ENCODE results near the gene HEATR3. TPM values are rescaled to one million over a fixed set of nuclear protein-coding genes. Genes with fewer than 3 reads are reported as not detected.

The HEATR3 gene
- total RNA-seq, 1 experiment from 2014 or later = 28.0 TPM

GRCh38 chr16:50043358-50043757, 22.4 kb upstream of the HEATR3 start:
- no peaks in the 10 kb centered on the region for H3K36me3 Mint-ChIP-seq
- peaks cover 10% of the 10 kb centered on the region for H3K4me1 Mint-ChIP-seq
- peak; percentile 35; the same call in 1 of the 2 replicates for TF ChIP-seq ZNF512 (CRISPR knock-in tag; IDR thresholded peaks at IDR 0.05; ENCODE audit: borderline replicate concordance)
- no peak for TF ChIP-seq EMX1 (CRISPR knock-in tag; IDR thresholded peaks at IDR 0.05)
- no peak for ATAC-seq
- no peak for DNase-seq (ENCODE audit: low spot score)
- H3K9me3 Mint-ChIP-seq = no peaks in the 10 kb centered on the region
- CTCF ChIA-PET = interaction anchor here (1.9 kb wide), 1 partner anchor 18 kb away, joined by 10 read pairs; the partner anchor contains the start of gene CNEP1R1
- no peaks in the 10 kb centered on the region for H3K27me3 Mint-ChIP-seq (ENCODE audit: low read depth)
- H3K27ac Mint-ChIP-seq = no peak overlapping the region
- POLR2A ChIA-PET = no interaction called here
- no peak overlapping the region for H3K4me3 Mint-ChIP-seq

GRCh38 chr16:50045412-50045811, 20.4 kb upstream of the HEATR3 start:
- Mint-ChIP-seq H3K27me3 (ENCODE audit: low read depth) (no peaks in the 10 kb centered on the region), H3K4me3 (no peak overlapping the region), H3K36me3 (no peaks in the 10 kb centered on the region), H3K4me1 (peaks cover 3% of the 10 kb centered on the region; the same call in 1 of the 2 replicates), H3K9me3 (no peaks in the 10 kb centered on the region), H3K27ac (no peak overlapping the region)
- ATAC-seq (no peak), DNase-seq (ENCODE audit: low spot score) (no peak)
- CTCF ChIA-PET = no interaction called here
- POLR2A ChIA-PET = interaction anchor here (0.6 kb wide), 1 partner anchor 488 kb away, joined by 3 read pairs; no protein-coding TSS in a partner anchor
- no peak for TF ChIP-seq ZNF219 (CRISPR knock-in tag; IDR thresholded peaks at IDR 0.05; ENCODE audit: borderline replicate concordance)
- no peak for TF ChIP-seq NR2C2 (CRISPR knock-in tag; IDR thresholded peaks at IDR 0.05)
- TF ChIP-seq ESRRA (CRISPR knock-in tag; IDR thresholded peaks at IDR 0.05; ENCODE audit: borderline replicate concordance) = no peak
- no peak for TF ChIP-seq KAT7 (CRISPR knock-in tag; IDR thresholded peaks at IDR 0.05; ENCODE audit: borderline replicate concordance)
- no peak for TF ChIP-seq PREB (CRISPR knock-in tag; IDR thresholded peaks at IDR 0.05; ENCODE audit: borderline replicate concordance)
- no peak for TF ChIP-seq CREM (CRISPR knock-in tag; IDR thresholded peaks at IDR 0.05)
- TF ChIP-seq NR1H2 (CRISPR knock-in tag; IDR thresholded peaks at IDR 0.05) = no peak
- no peak for TF ChIP-seq GTF2I (CRISPR knock-in tag; conservative IDR thresholded peaks at IDR 0.05)
- no peak for TF ChIP-seq MLX (CRISPR knock-in tag; IDR thresholded peaks at IDR 0.05)

GRCh38 chr16:50046853-50047252, 18.9 kb upstream of the HEATR3 start:
- no peak overlapping the region for H3K27ac Mint-ChIP-seq
- H3K27me3 Mint-ChIP-seq (ENCODE audit: low read depth) = no peaks in the 10 kb centered on the region
- H3K4me3 Mint-ChIP-seq = no peak overlapping the region
- no peaks in the 10 kb centered on the region for H3K36me3 Mint-ChIP-seq
- no peaks in the 10 kb centered on the region for H3K9me3 Mint-ChIP-seq
- H3K4me1 Mint-ChIP-seq = no peaks in the 10 kb centered on the region
- ChIA-PET CTCF (interaction anchor here (1.6 kb wide), 1 partner anchor 22 kb away, joined by 8 read pairs; the partner anchor contains the start of gene CNEP1R1), POLR2A (no interaction called here)
- ATAC-seq (no peak), DNase-seq (ENCODE audit: low spot score) (no peak)
- no peak for TF ChIP-seq ERG (CRISPR knock-in tag; IDR thresholded peaks at IDR 0.05)
- TF ChIP-seq NFE2L1 (CRISPR knock-in tag; IDR thresholded peaks at IDR 0.05) = no peak
- no peak for TF ChIP-seq ARID4B (CRISPR knock-in tag; IDR thresholded peaks at IDR 0.05; ENCODE audit: borderline replicate concordance)
- no peak for TF ChIP-seq KAT7 (CRISPR knock-in tag; IDR thresholded peaks at IDR 0.05; ENCODE audit: borderline replicate concordance)
- TF ChIP-seq ZNF232 (CRISPR knock-in tag; IDR thresholded peaks at IDR 0.05) = no peak
- TF ChIP-seq JAZF1 (CRISPR knock-in tag; IDR thresholded peaks at IDR 0.05) = no peak
- TF ChIP-seq FOXJ3 (CRISPR knock-in tag; IDR thresholded peaks at IDR 0.05; ENCODE audit: borderline replicate concordance) = no peak
- TF ChIP-seq CBFB (CRISPR knock-in tag; IDR thresholded peaks at IDR 0.05; ENCODE audit: low read depth) = no peak
- TF ChIP-seq MLX (CRISPR knock-in tag; IDR thresholded peaks at IDR 0.05) = no peak
- TF ChIP-seq NFYB (CRISPR knock-in tag; conservative IDR thresholded peaks at IDR 0.05; ENCODE audit: low read depth) = no peak
- TF ChIP-seq OVOL2 (CRISPR knock-in tag; IDR thresholded peaks at IDR 0.05; ENCODE audit: borderline replicate concordance) = no peak
- no peak for TF ChIP-seq GTF2I (CRISPR knock-in tag; conservative IDR thresholded peaks at IDR 0.05)
- no peak for TF ChIP-seq MYBL2 (CRISPR knock-in tag; IDR thresholded peaks at IDR 0.05)
- TF ChIP-seq ESRRA (CRISPR knock-in tag; IDR thresholded peaks at IDR 0.05; ENCODE audit: borderline replicate concordance) = no peak
